ENCODE data around the gene CIC. TPM values are rescaled to one million over a fixed set of nuclear protein-coding genes. Genes with fewer than 3 reads are reported as not detected.
A peak's percentile ranks its signal among the peaks of the same experiment; 100 is the strongest.

Gene CIC
- total and polyA plus RNA-seq, 2 of the 13 experiments (the other 11 are each of a cell fraction or from before 2014, with no cell fraction given): 5.9 to 8.0 TPM

GRCh38 chr19:42279155-42279901 lies 10.3 kb downstream of the CIC start:
- ChIA-PET POLR2A (interaction anchor here (1.4 to 7.4 kb wide), 5 partner anchors 9 to 34 kb away, joined by 3 to 117 read pairs (median 25); partner anchors contain the start of genes CIC and GSK3A), CTCF (ENCODE audit: low intra/inter-chr PET ratio, low total read pairs) (interaction anchor here (1.0 to 1.9 kb wide), 4 partner anchors 8 to 35 kb away, joined by 3 to 7 read pairs (median 6); no protein-coding TSS in a partner anchor)
- 25% methylated on average over 6 of the region's 6 CpGs for WGBS (ENCODE audit: low lambda C conversion rate)
- peaks cover 51% of the 10 kb centered on the region for H3K4me1 ChIP-seq (ENCODE audit: insufficient read depth, low read length)
- no peak overlapping the region for H2AFZ ChIP-seq (ENCODE audit: low read length)
- H3K79me2 ChIP-seq (ENCODE audit: insufficient read depth, low read length): peaks cover 11% of the 10 kb centered on the region
- peaks cover 4 to 8% of the 10 kb centered on the region in 2 experiments; a peak in 2 of 5 replicates for H3K36me3 ChIP-seq (replicated peaks in 1 of 2; ENCODE audit: control insufficient read depth in 1 of 2, insufficient read depth in 2 of 2, low read length in 2 of 2)
- intact Hi-C loops (cut with micrococcal nuclease; ENCODE audit: unreplicated experiment): loop anchor here (2.0 kb wide), 1 partner anchor 59 kb away; the partner anchor contains the start of gene ZNF526
- in situ Hi-C loops (cut with HindIII; ENCODE audit: extremely low pct_ligation_motif_present, low pct_unique_long_range_greater_than_20kb): no loop called here
- H3K4me2 ChIP-seq (ENCODE audit: low read depth, low read length): peak overlapping the region; percentile 86
- DNase-seq (ENCODE audit: low spot score) (no peak), ATAC-seq (no peak), FAIRE-seq (no peak)
- H3K27ac ChIP-seq (ENCODE audit: extremely low read length, insufficient read depth, low read length): peak overlapping the region; percentile 72
- BruUV-seq (replicated peaks): no TSS peak
- H4K20me1 ChIP-seq (ENCODE audit: insufficient read depth, low read length): no peaks in the 10 kb centered on the region
- H3K27me3 ChIP-seq (ENCODE audit: control insufficient read depth in 1 of 2, insufficient read depth in 2 of 2, low read length in 2 of 2): no peaks in the 10 kb centered on the region
- peak overlapping the region; percentile 70 to 83 (median 73) for H3K4me3 ChIP-seq (replicated peaks in 1 of 3; ENCODE audit: insufficient read depth in 1 of 3, low read depth in 2 of 3, low read length in 3 of 3)
- H3K9me3 ChIP-seq (ENCODE audit: low read length): no peaks in the 10 kb centered on the region
- peak overlapping the region; percentile 73 for H3K9ac ChIP-seq (ENCODE audit: insufficient read depth, low read depth, low read length)
- TF ChIP-seq ARNT2 (CRISPR knock-in tag; IDR thresholded peaks at IDR 0.05; ENCODE audit: low read depth) (no peak), KLF15 (CRISPR knock-in tag; IDR thresholded peaks at IDR 0.05; ENCODE audit: borderline replicate concordance) (0 out of 2 replicates have a peak, but pooled peaks have one; percentile 1), MXD4 (CRISPR knock-in tag; IDR thresholded peaks at IDR 0.05) (0 out of 2 replicates have a peak, but pooled peaks have one; percentile 9), SMC3 (IDR thresholded peaks at IDR 0.05; ENCODE audit: low read length) (0 out of 2 replicates have a peak, but pooled peaks have one; percentile 21), CENPBD1 (CRISPR knock-in tag; IDR thresholded peaks at IDR 0.05; ENCODE audit: borderline replicate concordance, low read depth) (no peak), ZNF839 (CRISPR knock-in tag; IDR thresholded peaks at IDR 0.05; ENCODE audit: borderline replicate concordance) (no peak), TEAD2 (CRISPR knock-in tag; IDR thresholded peaks at IDR 0.05) (0 out of 2 replicates have a peak, but pooled peaks have one; percentile 33), IRF9 (CRISPR knock-in tag; IDR thresholded peaks at IDR 0.05; ENCODE audit: borderline replicate concordance) (0 out of 2 replicates have a peak, but pooled peaks have one; percentile 4), BRCA1 (CRISPR knock-in tag; IDR thresholded peaks at IDR 0.05) (no peak), TEAD3 (CRISPR knock-in tag; optimal IDR thresholded peaks at IDR 0.05; ENCODE audit: borderline replicate concordance) (peak; percentile 14), ZNF883 (CRISPR knock-in tag; IDR thresholded peaks at IDR 0.05; ENCODE audit: not compliant biosample characterization) (peak; percentile 25), HHEX (CRISPR knock-in tag; IDR thresholded peaks at IDR 0.05) (no peak), PRDM10 (CRISPR knock-in tag; IDR thresholded peaks at IDR 0.05; ENCODE audit: low read depth) (no peak), ZSCAN20 (CRISPR knock-in tag; IDR thresholded peaks at IDR 0.05; ENCODE audit: borderline replicate concordance) (no peak), SOX5 (CRISPR knock-in tag; IDR thresholded peaks at IDR 0.05; ENCODE audit: borderline replicate concordance) (0 out of 2 replicates have a peak, but pooled peaks have one; percentile 16), GMEB1 (CRISPR knock-in tag; IDR thresholded peaks at IDR 0.05; ENCODE audit: borderline replicate concordance) (no peak)
